ENCODE results near the gene NUDT4. TPM values are rescaled to one million over a fixed set of nuclear protein-coding genes. Genes with fewer than 3 reads are reported as not detected.
A peak's percentile ranks its signal among the peaks of the same experiment; 100 is the strongest.

The NUDT4 gene
- total RNA-seq, 1 experiment from 2014 or later, result 51.0 TPM

DNA sequence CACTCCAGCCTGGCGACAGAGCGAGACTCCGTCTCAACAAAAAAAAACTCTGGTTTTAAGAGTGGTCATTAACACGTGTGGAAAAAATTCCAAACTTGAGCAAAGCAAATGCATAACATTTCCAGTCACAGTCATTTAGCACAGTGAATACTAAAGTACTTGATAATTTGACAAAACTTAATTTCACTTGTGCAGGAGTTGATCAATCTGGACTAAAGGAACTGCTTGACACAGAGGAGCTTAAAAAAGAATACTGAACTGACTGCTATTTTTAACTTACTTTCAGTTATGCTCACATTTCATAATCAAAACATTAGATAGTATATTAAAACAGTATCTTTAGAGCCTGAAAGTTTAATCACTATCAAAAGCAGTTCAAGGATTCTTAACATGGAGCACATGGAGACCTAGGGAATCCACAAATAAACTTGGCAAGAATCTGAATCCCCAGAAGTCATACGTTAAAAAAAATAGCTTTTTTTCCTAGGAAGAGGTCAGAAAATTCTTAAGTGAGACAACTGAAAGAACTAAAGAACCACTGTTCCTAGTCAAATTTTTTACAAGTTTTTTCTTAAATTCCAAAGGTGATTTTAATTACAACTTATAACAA, 56.6 kb downstream of the NUDT4 start:
- ChIA-PET CTCF (no interaction called here), POLR2A (ENCODE audit: unreplicated experiment) (no interaction called here)
- Histone ChIP-seq H3K27ac (no peak overlapping the region), H3F3A (ENCODE audit: insufficient read depth, low read depth) (no peaks in the 10 kb centered on the region), H3K36me3 (ENCODE audit: low read depth) (no peaks in the 10 kb centered on the region), H3K9me3 (ENCODE audit: insufficient read depth, low read depth) (no peaks in the 10 kb centered on the region), H3K9me2 (ENCODE audit: insufficient read depth) (no peaks in the 10 kb centered on the region), H2AFZ (no peak overlapping the region), H4K20me1 (ENCODE audit: insufficient read depth) (peaks cover 90% of the 10 kb centered on the region), H3K4me2 (no peak overlapping the region), H3K4me3 (no peak overlapping the region), H3K79me2 (ENCODE audit: low read depth) (peaks cover 97% of the 10 kb centered on the region), H3K4me1 (replicated peaks; ENCODE audit: insufficient read depth) (peaks cover 9% of the 10 kb centered on the region), H3K27me3 (ENCODE audit: insufficient read depth, low read depth) (no peaks in the 10 kb centered on the region)
- no peak for DNase-seq
- intact Hi-C loops (cut with micrococcal nuclease; ENCODE audit: unreplicated experiment), result no loop called here
- BruUV-seq (replicated peaks), result no TSS peak
- no peak for TF ChIP-seq EZH2 (IDR thresholded peaks at IDR 0.05; ENCODE audit: low read depth)
- TF ChIP-seq, protein P1, sequence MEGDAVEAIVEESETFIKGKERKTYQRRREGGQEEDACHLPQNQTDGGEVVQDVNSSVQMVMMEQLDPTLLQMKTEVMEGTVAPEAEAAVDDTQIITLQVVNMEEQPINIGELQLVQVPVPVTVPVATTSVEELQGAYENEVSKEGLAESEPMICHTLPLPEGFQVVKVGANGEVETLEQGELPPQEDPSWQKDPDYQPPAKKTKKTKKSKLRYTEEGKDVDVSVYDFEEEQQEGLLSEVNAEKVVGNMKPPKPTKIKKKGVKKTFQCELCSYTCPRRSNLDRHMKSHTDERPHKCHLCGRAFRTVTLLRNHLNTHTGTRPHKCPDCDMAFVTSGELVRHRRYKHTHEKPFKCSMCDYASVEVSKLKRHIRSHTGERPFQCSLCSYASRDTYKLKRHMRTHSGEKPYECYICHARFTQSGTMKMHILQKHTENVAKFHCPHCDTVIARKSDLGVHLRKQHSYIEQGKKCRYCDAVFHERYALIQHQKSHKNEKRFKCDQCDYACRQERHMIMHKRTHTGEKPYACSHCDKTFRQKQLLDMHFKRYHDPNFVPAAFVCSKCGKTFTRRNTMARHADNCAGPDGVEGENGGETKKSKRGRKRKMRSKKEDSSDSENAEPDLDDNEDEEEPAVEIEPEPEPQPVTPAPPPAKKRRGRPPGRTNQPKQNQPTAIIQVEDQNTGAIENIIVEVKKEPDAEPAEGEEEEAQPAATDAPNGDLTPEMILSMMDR (conservative IDR thresholded peaks at IDR 0.05), result no peak

DNA sequence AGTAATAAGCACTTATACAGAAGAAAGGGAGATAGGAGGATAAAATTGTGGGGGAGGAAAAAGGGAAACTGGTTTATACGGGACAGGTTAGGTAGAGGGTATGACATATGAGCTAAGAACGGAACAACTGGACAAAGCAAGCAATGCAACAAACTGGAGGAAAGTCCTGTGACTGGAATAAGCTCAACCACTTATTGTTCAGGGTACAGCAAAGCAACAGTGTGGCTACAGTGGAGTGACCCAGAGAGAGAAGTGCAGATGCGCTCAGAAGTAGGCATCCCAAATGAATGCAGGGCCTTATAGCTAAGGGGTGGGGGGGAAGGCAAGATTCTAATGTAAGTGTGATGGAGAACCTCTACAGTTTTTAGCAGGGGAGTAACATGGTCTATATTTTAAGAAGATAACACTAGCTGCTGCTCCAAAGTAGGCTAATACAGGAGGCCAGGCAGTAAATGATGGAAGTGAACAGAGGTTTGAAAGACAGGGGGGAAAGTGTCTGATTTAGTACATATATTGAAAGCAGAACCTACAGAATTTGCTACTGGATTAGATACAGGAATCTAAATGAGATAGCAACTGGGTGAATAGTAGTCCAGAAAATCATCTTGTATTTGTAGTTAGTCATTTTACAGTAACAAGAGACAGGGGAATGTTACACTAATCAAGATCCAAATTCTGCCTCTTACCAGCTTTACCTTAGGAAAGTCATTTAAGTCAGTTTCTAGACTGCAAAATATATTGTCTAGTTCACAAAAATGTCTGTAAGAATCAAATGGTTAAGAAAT, 60.7 kb downstream of the NUDT4 start:
- intact Hi-C loops (cut with micrococcal nuclease; ENCODE audit: unreplicated experiment), result no loop called here
- Histone ChIP-seq H3K9me2 (ENCODE audit: insufficient read depth) (no peaks in the 10 kb centered on the region), H3K4me1 (replicated peaks; ENCODE audit: insufficient read depth) (peaks cover 30% of the 10 kb centered on the region), H4K20me1 (ENCODE audit: insufficient read depth) (peaks cover 72% of the 10 kb centered on the region), H3K4me2 (no peak overlapping the region; the same call in 1 of the 2 replicates), H3K36me3 (ENCODE audit: low read depth) (no peaks in the 10 kb centered on the region), H3F3A (ENCODE audit: insufficient read depth, low read depth) (peaks cover 13% of the 10 kb centered on the region; the same call in 1 of the 2 replicates), H3K27ac (no peak overlapping the region), H3K9me3 (ENCODE audit: insufficient read depth, low read depth) (no peaks in the 10 kb centered on the region), H3K79me2 (ENCODE audit: low read depth) (peaks cover 83% of the 10 kb centered on the region), H3K27me3 (ENCODE audit: insufficient read depth, low read depth) (no peaks in the 10 kb centered on the region), H3K4me3 (no peak overlapping the region), H2AFZ (no peak overlapping the region)
- BruUV-seq (replicated peaks), result TSS peak; percentile 0
- no peak for DNase-seq
- ChIA-PET CTCF (no interaction called here), POLR2A (ENCODE audit: unreplicated experiment) (interaction anchor here (0.6 kb wide), 1 partner anchor 13 kb away, joined by 4 read pairs; no protein-coding TSS in a partner anchor)
- no peak for TF ChIP-seq EZH2 (IDR thresholded peaks at IDR 0.05; ENCODE audit: low read depth)
- TF ChIP-seq, protein P1 (conservative IDR thresholded peaks at IDR 0.05), result no peak

DNA sequence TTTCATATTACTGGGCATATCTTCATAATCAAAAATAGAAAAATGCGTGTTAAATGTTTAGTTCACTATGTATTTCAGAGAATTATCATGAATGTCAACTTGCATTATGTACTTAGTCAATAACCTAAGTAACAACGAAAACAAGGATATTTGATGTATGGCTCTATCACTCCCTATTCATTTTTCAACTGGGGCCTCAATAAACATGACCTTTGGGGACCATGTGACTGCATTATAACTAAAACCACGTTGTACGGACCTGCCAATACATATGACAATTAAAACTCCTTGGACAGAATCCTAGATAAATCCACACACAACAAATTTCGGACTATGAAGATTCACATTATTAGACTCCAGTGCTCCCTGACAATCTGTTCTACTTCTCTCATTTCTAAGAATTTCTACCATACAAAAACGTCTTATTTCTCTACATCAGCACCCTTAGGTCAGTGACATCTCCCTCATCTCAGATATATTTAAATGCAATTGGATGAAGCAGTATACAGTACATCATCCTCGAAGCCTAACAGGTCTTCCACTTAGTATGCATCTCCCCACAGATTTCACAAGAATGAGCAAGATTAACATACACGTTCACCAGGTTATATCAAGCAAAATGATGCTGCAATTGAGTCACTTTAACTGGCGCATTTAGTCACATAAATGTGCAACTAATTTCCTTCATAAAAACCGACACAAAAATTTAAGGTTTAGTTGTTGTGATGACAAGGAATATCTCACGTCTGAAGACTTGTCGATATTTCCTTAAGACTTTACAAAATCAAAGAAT, 62.5 kb downstream of the NUDT4 start:
- H3K4me3 ChIP-seq, result peak overlapping the region; percentile 73
- BruUV-seq (replicated peaks), result TSS peak; percentile 48

More for the DNA sequence above, 62.5 kb downstream of the NUDT4 start:
- CTCF ChIA-PET, result interaction anchor here (0.6 kb wide), 1 partner anchor 284 kb away, joined by 4 read pairs; no protein-coding TSS in a partner anchor
- peak overlapping the region; percentile 90 for H3K4me2 ChIP-seq
- peaks cover 65% of the 10 kb centered on the region for H3K79me2 ChIP-seq (ENCODE audit: low read depth)
- intact Hi-C loops (cut with micrococcal nuclease; ENCODE audit: unreplicated experiment), result no loop called here
- H2AFZ ChIP-seq, result 0 out of 2 replicates have a peak overlapping the region, but pooled peaks have one; percentile 98
- H3F3A ChIP-seq (ENCODE audit: insufficient read depth, low read depth), result peaks cover 13% of the 10 kb centered on the region; the same call in 1 of the 2 replicates
- no peak for TF ChIP-seq EZH2 (IDR thresholded peaks at IDR 0.05; ENCODE audit: low read depth)
- TF ChIP-seq, protein P1 (conservative IDR thresholded peaks at IDR 0.05), result no peak
- peak in 1 of 2 experiments; percentile 49 for DNase-seq
- no peaks in the 10 kb centered on the region for H3K9me3 ChIP-seq (ENCODE audit: insufficient read depth, low read depth)
- H3K27ac ChIP-seq, result peak overlapping the region; percentile 83
- POLR2A ChIA-PET (ENCODE audit: unreplicated experiment), result interaction anchor here (0.6 kb wide), 1 partner anchor 609 kb away, joined by 3 read pairs; no protein-coding TSS in a partner anchor
- H3K9me2 ChIP-seq (ENCODE audit: insufficient read depth), result no peaks in the 10 kb centered on the region
- H3K27me3 ChIP-seq (ENCODE audit: insufficient read depth, low read depth), result no peaks in the 10 kb centered on the region
- H3K36me3 ChIP-seq (ENCODE audit: low read depth), result no peaks in the 10 kb centered on the region
- H3K4me1 ChIP-seq (replicated peaks; ENCODE audit: insufficient read depth), result peaks cover 31% of the 10 kb centered on the region
- H4K20me1 ChIP-seq (ENCODE audit: insufficient read depth), result peaks cover 55% of the 10 kb centered on the region

Data from PC-9 (cell line).